ENCODE results near the gene GPR55. TPM values are rescaled to one million over a fixed set of nuclear protein-coding genes. Genes with fewer than 3 reads are reported as not detected.

The GPR55 gene
- polyA plus RNA-seq, 1 donor = 0.04 TPM

- no peak for DNase-seq (ENCODE audit: low read depth)
These were observed 5.8 kb downstream of the GPR55 start for GRCh38 chr2:230919240-230919639.

GRCh38 chr2:230916218-230916617, 8.8 kb downstream of the GPR55 start:
- no peak for DNase-seq (ENCODE audit: low read depth)

- DNase-seq (ENCODE audit: low read depth) = no peak
These were observed 9.7 kb downstream of the GPR55 start for GRCh38 chr2:230915319-230915718.

- DNase-seq (ENCODE audit: low read depth) = no peak
These were observed 10.2 kb downstream of the GPR55 start for GRCh38 chr2:230914886-230915285.

- peak; percentile 19 for DNase-seq (ENCODE audit: low read depth)
These were observed 11.5 kb downstream of the GPR55 start for GRCh38 chr2:230913406-230914143.

GRCh38 chr2:230912724-230913123, 12.3 kb downstream of the GPR55 start:
- DNase-seq (ENCODE audit: low read depth) = no peak

GRCh38 chr2:230912046-230912445, 13.0 kb downstream of the GPR55 start:
- no peak for DNase-seq (ENCODE audit: low read depth)

- no peak for DNase-seq (ENCODE audit: low read depth)
These were observed 14.4 kb downstream of the GPR55 start for GRCh38 chr2:230910546-230911177.

GRCh38 chr2:230909841-230910545, 15.0 kb downstream of the GPR55 start:
- DNase-seq (ENCODE audit: low read depth) = no peak

- no peak for DNase-seq (ENCODE audit: low read depth)
These were observed 16.3 kb downstream of the GPR55 start for GRCh38 chr2:230908595-230909191.

- DNase-seq (ENCODE audit: low read depth) = no peak
These were observed 16.9 kb downstream of the GPR55 start for GRCh38 chr2:230908092-230908594.

GRCh38 chr2:230907361-230908091, 17.5 kb downstream of the GPR55 start:
- DNase-seq (ENCODE audit: low read depth) = no peak

GRCh38 chr2:230906471-230907230, 18.4 kb downstream of the GPR55 start:
- DNase-seq (ENCODE audit: low read depth) = no peak

GRCh38 chr2:230905448-230906421, 19.3 kb downstream of the GPR55 start:
- DNase-seq (ENCODE audit: low read depth) = no peak

GRCh38 chr2:230904856-230905447, 20.1 kb downstream of the GPR55 start:
- no peak for DNase-seq (ENCODE audit: low read depth)

GRCh38 chr2:230903231-230904150, 21.6 kb downstream of the GPR55 start:
- no peak for DNase-seq (ENCODE audit: low read depth)

GRCh38 chr2:230902180-230902899, 22.7 kb downstream of the GPR55 start:
- DNase-seq (ENCODE audit: low read depth) = no peak

All from forelimb muscle (tissue), 1 donor.